PC-3 (cell line): ENCODE measurements around the gene STAC3.

Source experiments
- CTCF ChIP-seq: fragments of 300-600 bp; sonication (generic); conservative IDR thresholded peaks from 2 replicates; pipeline ENCODE4 v1.5.1; 2017; ENCODE audit warnings: antibody characterized with exemption, low read depth, mild to moderate bottlenecking, low read length
- EZH2 ChIP-seq: fragments of 300-600 bp; sonication (generic); IDR thresholded peaks from one replicate; pipeline ENCODE4 v1.6.1; 2017; ENCODE audit warnings: antibody characterized with exemption, mild to moderate bottlenecking, low read length; ENCODE audit not compliant: unreplicated experiment
- EZH2phosphoT487 ChIP-seq: fragments of 300-600 bp; sonication (generic); IDR thresholded peaks from 2 replicates; pipeline ENCODE4 v1.6.1; 2018; ENCODE audit warnings: mild to moderate bottlenecking, antibody characterized with exemption, low read length, borderline replicate concordance

- TF ChIP-seq CTCF: no peak
- no peak for TF ChIP-seq EZH2
- TF ChIP-seq EZH2phosphoT487: no peak
These were observed 22.5 kb upstream of the STAC3 start for GRCh38 chr12:57273516-57273915.
